Stomach smooth muscle (tissue), 2 donors: Measurements from ENCODE around the gene LYPLAL1.

Source experiments
- H3K27ac ChIP-seq: one replicate; pipeline ENCODE4 v1.7.0; 2013; ENCODE audit warnings: mild to moderate bottlenecking, low read length, inconsistent platforms
- H3K27me3 ChIP-seq, 2 donors: one replicate each; pipeline ENCODE4 v1.7.0; 2013; ENCODE audit warnings: low read length in 2 of 2; ENCODE audit not compliant: insufficient read depth in 2 of 2, control insufficient read depth in 1 of 2
- H3K36me3 ChIP-seq, 2 donors: one replicate each; pipeline ENCODE4 v1.7.0; 2013; ENCODE audit warnings: low read length in 2 of 2; ENCODE audit not compliant: control insufficient read depth in 2 of 2, insufficient read depth in 2 of 2
- H3K4me1 ChIP-seq: one replicate; pipeline ENCODE4 v1.7.0; 2013; ENCODE audit warnings: low read length; ENCODE audit not compliant: control insufficient read depth, insufficient read depth
- H3K4me3 ChIP-seq, 2 donors: one replicate each; pipeline ENCODE4 v1.7.0; 2013; ENCODE audit warnings: low read length in 2 of 2
- H3K9ac ChIP-seq, 2 donors: one replicate each; pipeline ENCODE4 v1.7.0; 2013; ENCODE audit warnings: low read length in 2 of 2, mild to moderate bottlenecking in 1 of 2
- H3K9me3 ChIP-seq, 2 donors: one replicate each; pipeline ENCODE4 v1.7.0; 2013; ENCODE audit warnings: low read length in 2 of 2; ENCODE audit not compliant: control insufficient read depth in 2 of 2
- donor health status: healthy.
- donor health status: Pancreatic carcinoma.

LYPLAL1 gene

DNA sequence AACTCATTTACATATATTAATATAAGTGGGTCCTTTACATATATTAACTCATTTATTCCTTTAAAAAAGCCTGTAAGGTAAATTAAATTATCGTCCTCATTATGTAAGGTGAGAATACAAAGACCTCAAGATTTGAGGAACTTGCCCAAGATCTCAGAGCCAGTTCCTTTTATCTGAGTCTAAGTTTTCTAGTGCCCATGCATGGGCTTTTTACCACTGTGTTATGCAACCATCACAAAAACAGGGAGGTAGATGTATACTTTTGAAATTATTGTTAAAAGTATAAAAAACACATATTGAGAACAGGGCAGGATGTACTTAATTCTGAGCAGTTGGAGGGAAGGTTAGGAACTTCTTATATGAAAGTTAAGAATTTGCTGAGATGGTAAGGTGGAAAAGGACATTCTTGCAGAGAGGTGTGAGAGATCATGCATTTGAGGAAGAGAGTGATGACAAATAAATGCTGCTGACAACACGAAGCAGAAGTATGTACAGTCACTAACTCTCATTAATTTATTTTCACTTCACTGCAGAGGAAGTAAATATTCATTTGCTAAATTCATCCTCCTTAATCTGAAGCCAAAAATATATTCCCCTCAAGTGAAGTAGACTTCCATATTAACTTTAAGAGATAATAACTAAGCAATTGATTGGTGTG is 28.9 kb upstream of the LYPLAL1 start:
- Histone ChIP-seq H3K27ac (no peak overlapping the region), H3K4me1 (no peaks in the 10 kb centered on the region), H3K9me3 (no peaks in the 10 kb centered on the region), H3K9ac (no peak overlapping the region), H3K4me3 (no peak overlapping the region), H3K27me3 (no peaks in the 10 kb centered on the region), H3K36me3 (no peaks in the 10 kb centered on the region)

DNA sequence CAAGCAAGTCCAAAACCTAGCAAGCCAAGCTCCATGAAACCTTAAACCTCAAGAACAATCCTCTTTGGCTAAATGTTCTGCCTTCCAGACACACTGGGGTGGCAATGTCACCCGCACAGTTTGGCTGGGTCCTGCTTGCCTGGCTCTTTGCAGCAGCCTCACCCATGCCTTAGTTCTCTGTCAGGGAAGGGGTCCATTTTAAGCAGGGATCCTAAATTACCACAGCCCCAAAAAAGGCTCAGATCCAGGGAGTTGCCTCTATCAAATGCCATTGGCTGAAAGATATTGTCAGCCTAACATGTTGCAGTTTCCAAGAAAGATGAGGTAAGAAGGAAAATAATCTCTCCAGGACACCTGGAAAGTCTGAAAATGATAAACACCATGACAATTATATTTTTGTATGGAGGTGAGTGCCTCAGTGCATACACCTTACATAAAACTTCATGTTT is 26.1 kb upstream of the LYPLAL1 start:
- Histone ChIP-seq H3K9ac (no peak overlapping the region), H3K4me1 (no peaks in the 10 kb centered on the region), H3K27ac (no peak overlapping the region), H3K4me3 (no peak overlapping the region), H3K9me3 (no peaks in the 10 kb centered on the region), H3K36me3 (no peaks in the 10 kb centered on the region), H3K27me3 (no peaks in the 10 kb centered on the region)

DNA sequence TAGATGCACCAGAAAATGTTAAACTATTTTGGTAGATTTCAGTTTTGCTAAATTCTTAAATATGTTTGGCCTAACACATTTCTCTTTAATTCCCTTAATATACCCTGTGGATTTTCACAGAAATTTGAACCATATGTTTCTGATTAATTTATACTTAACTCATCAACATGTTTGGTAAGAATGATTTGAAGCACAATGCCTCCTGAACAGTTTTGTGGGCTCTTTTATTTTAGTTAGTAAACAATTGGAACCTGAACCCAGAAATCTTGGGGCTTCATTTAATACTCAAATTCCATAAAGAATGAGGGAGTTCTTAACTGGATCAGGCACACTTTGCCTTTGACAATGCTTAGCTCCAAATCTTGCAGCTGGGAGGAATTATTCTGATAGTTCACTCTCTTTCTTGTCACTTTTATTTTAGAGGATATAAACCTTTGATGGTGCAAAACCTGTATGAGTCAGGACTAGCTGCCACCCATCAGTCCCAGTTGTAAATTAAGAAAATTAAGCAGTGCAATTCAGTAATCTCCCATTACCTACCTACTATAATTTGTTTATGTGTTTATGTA is 24.6 kb upstream of the LYPLAL1 start:
- Histone ChIP-seq H3K27me3 (no peaks in the 10 kb centered on the region), H3K9ac (no peak overlapping the region), H3K36me3 (no peaks in the 10 kb centered on the region), H3K4me3 (no peak overlapping the region), H3K4me1 (no peaks in the 10 kb centered on the region), H3K9me3 (no peaks in the 10 kb centered on the region), H3K27ac (no peak overlapping the region)

DNA sequence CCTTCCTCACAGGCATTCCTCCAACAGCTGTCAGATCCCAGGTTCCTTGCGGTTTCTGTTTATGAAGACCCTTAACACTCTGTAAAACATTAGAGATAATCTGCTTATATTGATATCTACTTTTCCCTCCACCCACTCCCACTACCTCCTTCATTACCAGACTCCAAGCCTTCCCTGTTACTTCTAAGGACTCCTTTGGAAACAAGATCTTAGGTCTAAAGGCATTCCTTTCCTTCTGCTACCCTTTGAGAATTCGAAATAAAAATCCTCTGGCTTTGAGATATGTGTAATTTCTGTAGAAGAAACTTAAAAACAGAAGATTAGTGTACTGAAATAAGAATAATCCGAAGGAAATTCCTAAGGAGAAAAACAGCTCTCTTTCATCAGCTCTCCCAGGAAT is 23.7 kb upstream of the LYPLAL1 start:
- Histone ChIP-seq H3K36me3 (no peaks in the 10 kb centered on the region), H3K27ac (no peak overlapping the region), H3K4me1 (no peaks in the 10 kb centered on the region), H3K27me3 (no peaks in the 10 kb centered on the region), H3K9ac (no peak overlapping the region), H3K4me3 (no peak overlapping the region), H3K9me3 (no peaks in the 10 kb centered on the region)

DNA sequence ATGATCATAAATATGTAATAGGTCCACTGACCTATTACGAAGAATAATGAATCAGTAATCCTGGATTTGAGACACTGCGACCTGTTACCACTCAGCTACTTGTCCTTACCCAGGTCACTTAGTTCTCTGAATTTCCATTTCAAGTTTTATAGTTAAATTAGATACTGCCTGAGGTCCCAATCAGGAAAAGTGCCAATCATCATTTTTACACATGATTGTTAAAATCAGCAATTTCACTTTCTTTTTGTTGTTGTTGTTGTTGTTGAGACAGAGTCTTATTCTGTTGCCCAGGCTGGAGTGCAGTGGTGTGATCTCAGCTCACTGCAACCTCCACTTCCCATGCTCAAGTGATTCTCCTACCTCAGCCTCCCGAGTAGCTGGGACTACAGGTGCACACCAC is 22.8 kb upstream of the LYPLAL1 start:
- Histone ChIP-seq H3K4me1 (no peaks in the 10 kb centered on the region), H3K27ac (no peak overlapping the region), H3K9me3 (no peaks in the 10 kb centered on the region), H3K36me3 (no peaks in the 10 kb centered on the region), H3K4me3 (no peak overlapping the region), H3K27me3 (no peaks in the 10 kb centered on the region), H3K9ac (no peak overlapping the region)

DNA sequence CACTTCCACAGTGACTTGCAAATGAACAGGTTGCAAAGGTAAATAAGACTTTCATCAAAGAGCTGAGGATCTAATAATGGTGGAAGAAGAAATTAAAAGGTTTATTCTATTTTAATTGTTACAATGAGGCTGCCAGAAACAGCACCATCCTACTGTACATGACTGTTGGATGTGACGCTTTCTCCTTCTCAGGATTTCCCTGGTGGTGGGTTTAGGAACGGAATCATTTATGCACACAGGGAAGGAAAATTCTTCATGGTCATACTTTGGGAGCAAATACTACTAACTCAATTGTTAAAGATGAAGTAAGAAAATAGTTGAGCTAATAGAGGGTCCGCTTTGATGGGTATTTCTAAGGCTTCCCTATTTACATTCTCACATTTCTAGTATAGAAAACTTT is 22.2 kb upstream of the LYPLAL1 start:
- no peaks in the 10 kb centered on the region for H3K4me1 ChIP-seq
- no peak overlapping the region for H3K9ac ChIP-seq
- H3K36me3 ChIP-seq: no peaks in the 10 kb centered on the region
- H3K9me3 ChIP-seq: no peaks in the 10 kb centered on the region
- H3K27me3 ChIP-seq: no peaks in the 10 kb centered on the region
- no peak overlapping the region for H3K27ac ChIP-seq
- H3K4me3 ChIP-seq: no peak overlapping the region

DNA sequence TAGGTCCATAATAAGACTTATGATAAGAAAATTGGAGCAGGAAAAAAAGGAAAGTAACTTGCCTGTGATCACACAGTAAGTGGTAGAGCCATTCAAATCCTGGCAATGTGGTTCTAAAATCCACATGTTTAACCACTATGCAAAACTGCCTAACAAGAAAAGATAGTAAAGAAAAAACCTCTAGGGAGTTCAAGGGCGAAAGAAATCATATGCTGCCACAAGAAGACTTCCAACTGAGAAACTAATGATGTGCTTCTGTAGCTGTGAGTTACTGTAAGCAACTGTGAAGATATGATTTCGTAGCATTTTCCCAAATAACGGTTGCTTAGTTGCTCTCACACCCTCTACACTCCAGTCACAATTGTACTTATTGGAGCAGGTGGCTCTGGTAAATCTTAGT is 20.9 kb upstream of the LYPLAL1 start:
- H3K9ac ChIP-seq: no peak overlapping the region
- H3K4me3 ChIP-seq: no peak overlapping the region
- no peaks in the 10 kb centered on the region for H3K4me1 ChIP-seq
- no peaks in the 10 kb centered on the region for H3K27me3 ChIP-seq
- no peak overlapping the region for H3K27ac ChIP-seq
- H3K36me3 ChIP-seq: no peaks in the 10 kb centered on the region
- H3K9me3 ChIP-seq: no peaks in the 10 kb centered on the region

DNA sequence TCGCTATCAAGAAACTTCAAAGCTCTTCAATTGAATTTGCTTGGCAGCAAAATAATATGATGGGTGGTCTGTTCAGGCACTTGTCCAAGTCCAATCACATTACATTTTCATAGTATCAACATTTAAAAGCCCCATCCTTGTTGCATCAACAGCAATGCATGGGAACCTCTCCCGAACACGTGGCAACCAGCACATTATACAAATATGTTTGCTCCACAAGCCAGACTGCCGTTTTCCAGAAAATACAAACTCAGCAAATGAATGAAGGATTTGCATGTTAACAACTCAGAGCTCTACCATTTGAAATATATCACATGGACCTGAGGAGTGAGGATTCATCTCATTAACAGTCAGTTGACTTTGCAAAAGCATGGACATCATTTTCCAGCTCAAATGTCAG is 20.0 kb upstream of the LYPLAL1 start:
- H3K36me3 ChIP-seq: no peaks in the 10 kb centered on the region
- no peak overlapping the region for H3K27ac ChIP-seq
- H3K4me3 ChIP-seq: no peak overlapping the region
- no peaks in the 10 kb centered on the region for H3K4me1 ChIP-seq
- H3K9ac ChIP-seq: no peak overlapping the region
- H3K27me3 ChIP-seq: no peaks in the 10 kb centered on the region
- no peaks in the 10 kb centered on the region for H3K9me3 ChIP-seq

DNA sequence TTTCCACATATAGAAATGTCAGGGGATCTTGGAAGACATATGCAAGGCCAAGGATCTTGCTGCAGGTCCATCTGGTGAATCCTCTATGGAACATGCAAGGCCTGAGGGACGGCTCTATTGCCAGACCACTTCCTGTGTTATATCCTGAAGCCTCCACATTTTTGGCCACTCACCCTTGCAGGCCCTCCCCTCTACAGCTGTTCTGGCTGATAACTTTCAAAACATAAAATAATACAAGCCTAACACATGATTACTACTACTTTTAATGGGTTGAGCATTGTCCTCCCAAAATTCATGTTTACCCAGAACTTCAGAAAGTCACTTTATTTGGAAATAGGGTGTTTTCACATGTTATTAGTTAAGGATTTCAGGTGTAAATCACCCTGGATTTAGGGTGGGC is 18.5 kb upstream of the LYPLAL1 start:
- Histone ChIP-seq H3K27me3 (no peaks in the 10 kb centered on the region), H3K36me3 (no peaks in the 10 kb centered on the region), H3K4me1 (no peaks in the 10 kb centered on the region), H3K9ac (no peak overlapping the region), H3K9me3 (no peaks in the 10 kb centered on the region), H3K27ac (no peak overlapping the region), H3K4me3 (no peak overlapping the region)

DNA sequence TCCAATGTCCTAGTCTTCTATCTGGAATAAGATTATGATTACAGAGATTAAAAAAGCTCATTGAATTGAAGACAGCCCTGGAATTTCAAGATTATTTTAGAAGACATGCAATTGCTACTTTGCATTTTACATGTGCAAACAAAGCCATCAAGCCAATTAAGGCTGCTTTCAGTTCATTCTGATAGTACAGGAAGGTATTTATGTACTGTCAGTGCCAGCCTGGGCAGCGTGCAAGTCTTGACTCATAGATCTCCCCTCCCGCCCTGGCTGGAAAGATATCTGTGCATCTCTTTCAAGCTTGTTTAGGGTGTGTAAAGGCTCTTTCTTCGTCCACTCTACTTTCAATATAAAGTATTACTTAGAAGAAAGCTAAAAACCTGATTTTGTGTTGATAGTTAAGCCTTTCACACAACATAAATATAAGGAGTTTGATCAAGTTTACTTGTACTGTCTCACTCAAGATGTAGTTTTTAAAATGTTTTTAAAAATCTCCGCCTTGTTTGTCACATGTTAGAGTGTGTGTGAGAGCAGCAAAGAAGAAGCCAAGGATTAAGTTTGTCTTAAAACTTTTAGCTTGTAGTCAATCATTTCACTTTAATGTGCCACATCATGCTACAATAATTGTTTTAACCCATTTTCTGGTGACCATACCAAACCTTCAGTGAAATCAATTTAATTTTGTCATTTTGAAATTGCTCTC is 13.6 kb upstream of the LYPLAL1 start:
- no peaks in the 10 kb centered on the region for H3K9me3 ChIP-seq
- no peaks in the 10 kb centered on the region for H3K27me3 ChIP-seq
- no peak overlapping the region for H3K4me3 ChIP-seq
- H3K9ac ChIP-seq: no peak overlapping the region
- H3K4me1 ChIP-seq: no peaks in the 10 kb centered on the region
- H3K27ac ChIP-seq: no peak overlapping the region
- no peaks in the 10 kb centered on the region for H3K36me3 ChIP-seq

DNA sequence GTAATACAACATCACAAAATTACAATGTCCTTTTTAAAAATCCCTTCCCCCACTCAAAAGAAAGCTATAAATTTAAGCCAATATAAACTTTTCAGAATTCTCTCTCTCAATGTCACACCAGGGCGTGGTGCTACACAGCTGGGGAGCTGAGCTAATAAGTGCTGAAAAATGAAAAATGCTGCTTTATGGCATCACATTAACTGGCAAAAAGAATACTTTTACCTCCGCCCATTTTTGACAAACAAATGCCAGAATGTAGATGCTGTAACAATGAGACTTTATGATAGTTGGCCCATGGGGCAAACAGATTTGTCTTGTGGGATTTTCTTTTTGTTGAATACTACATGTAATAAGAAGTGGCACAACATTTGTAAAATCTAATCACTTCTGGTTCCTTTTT is 12.7 kb upstream of the LYPLAL1 start:
- H3K27ac ChIP-seq: no peak overlapping the region
- no peaks in the 10 kb centered on the region for H3K9me3 ChIP-seq
- no peak overlapping the region for H3K4me3 ChIP-seq
- H3K9ac ChIP-seq: no peak overlapping the region
- H3K27me3 ChIP-seq: no peaks in the 10 kb centered on the region
- H3K36me3 ChIP-seq: no peaks in the 10 kb centered on the region
- H3K4me1 ChIP-seq: no peaks in the 10 kb centered on the region
